Natural killer cell (primary cell): ENCODE results near the gene CPA3. TPM values are rescaled to one million over a fixed set of nuclear protein-coding genes. Genes with fewer than 3 reads are reported as not detected.

Experiments
- ATAC-seq, 3 donors: fragments of 150-1000 bp in 2 of 3; fragments of 200-7000 bp in 1 of 3; cut with Tn5 transposase; 1 replicate in 1 of 3; 2 replicates in 2 of 3; pipeline ENCODE4 v1.10.0; 2021; ENCODE audit warnings: mild to moderate bottlenecking in 2 of 3, moderate library complexity in 2 of 3
- DNase-seq, 2 donors: peaks; one replicate each; pipeline versions ENCODE4 v3.0.0 to v3.0.0-alpha.2; 2013 to 2021; ENCODE audit warnings: mixed read lengths in 1 of 2
- H3K27ac ChIP-seq: one replicate; pipeline ENCODE4 v1.5.1; 2013; ENCODE audit warnings: mild to moderate bottlenecking, low read length
- H3K27me3 ChIP-seq: one replicate; pipeline ENCODE4 v1.6.1; 2013; ENCODE audit warnings: low read length; ENCODE audit not compliant: control insufficient read depth, insufficient read depth
- H3K36me3 ChIP-seq: one replicate; pipeline ENCODE4 v1.6.1; 2013; ENCODE audit warnings: low read length; ENCODE audit not compliant: control insufficient read depth, insufficient read depth
- H3K4me1 ChIP-seq: one replicate; pipeline ENCODE4 v1.6.1; 2013; ENCODE audit warnings: low read length; ENCODE audit not compliant: control insufficient read depth, insufficient read depth
- H3K4me3 ChIP-seq: one replicate; pipeline ENCODE4 v1.5.1; 2013; ENCODE audit warnings: low read length
- H3K9me3 ChIP-seq: one replicate; pipeline ENCODE4 v1.6.1; 2013; ENCODE audit warnings: low read length; ENCODE audit not compliant: control insufficient read depth, insufficient read depth
- H3K27ac Mint-ChIP-seq, 2 donors: one replicate each; pipeline ENCODE4 v1.8.0; 2022; ENCODE audit warnings: mild to moderate bottlenecking in 2 of 2, mixed read lengths in 2 of 2, moderate library complexity in 1 of 2
- H3K27me3 Mint-ChIP-seq, 2 donors: one replicate each; pipeline ENCODE4 v1.8.0; 2022; ENCODE audit warnings: low read depth in 2 of 2, mixed read lengths in 2 of 2
- H3K36me3 Mint-ChIP-seq: one replicate; pipeline ENCODE4 v1.8.0; 2022; ENCODE audit warnings: mixed read lengths
- H3K4me1 Mint-ChIP-seq, 2 donors: one replicate each; pipeline ENCODE4 v1.8.0; 2022; ENCODE audit warnings: mixed read lengths in 2 of 2
- H3K4me3 Mint-ChIP-seq: one replicate; pipeline ENCODE4 v1.8.0; 2022; ENCODE audit warnings: mild to moderate bottlenecking, moderate library complexity, mixed read lengths
- H3K9me3 Mint-ChIP-seq, 2 donors: one replicate each; pipeline ENCODE4 v1.8.0; 2022; ENCODE audit warnings: mixed read lengths in 2 of 2
- WGBS: methylation state at CpG from one replicate; pipeline ENCODE4 v1.1.7; 2013; ENCODE audit warnings: missing lambda C conversion rate; ENCODE audit not compliant: insufficient coverage; 5-methylcytosine and 5-hydroxymethylcytosine counted together
- intact Hi-C: fragments of 100-400 bp; cut with micrococcal nuclease; formaldehyde crosslinking; loops from one replicate; pipeline ENCODE4 v1.14.2; 2022
- total RNA-seq, 4 donors: library from RNA; stranded (reverse); fragments of 120-200 nt in 1 of 4; gene quantifications; one replicate each; pipeline versions ENCODE4 v1.2.3 to v1.2.4, GENCODE V29; 2013 to 2022
- TF ChIP-seq, protein P1 (sequence below): fragments of 200-600 bp; IDR thresholded peaks from one replicate; pipeline ENCODE4 v1.8.0; 2022; ENCODE audit warnings: antibody characterized with exemption

Gene CPA3
- total RNA-seq, 3 donors from 2014 or later (not counting 1 experiment from before 2014, with no cell fraction given), result 1.1 to 59.7 TPM; not detected in 1

- intact Hi-C loops, result no loop called here
- no peak overlapping the region for H3K4me3 ChIP-seq
- TF ChIP-seq, protein P1, sequence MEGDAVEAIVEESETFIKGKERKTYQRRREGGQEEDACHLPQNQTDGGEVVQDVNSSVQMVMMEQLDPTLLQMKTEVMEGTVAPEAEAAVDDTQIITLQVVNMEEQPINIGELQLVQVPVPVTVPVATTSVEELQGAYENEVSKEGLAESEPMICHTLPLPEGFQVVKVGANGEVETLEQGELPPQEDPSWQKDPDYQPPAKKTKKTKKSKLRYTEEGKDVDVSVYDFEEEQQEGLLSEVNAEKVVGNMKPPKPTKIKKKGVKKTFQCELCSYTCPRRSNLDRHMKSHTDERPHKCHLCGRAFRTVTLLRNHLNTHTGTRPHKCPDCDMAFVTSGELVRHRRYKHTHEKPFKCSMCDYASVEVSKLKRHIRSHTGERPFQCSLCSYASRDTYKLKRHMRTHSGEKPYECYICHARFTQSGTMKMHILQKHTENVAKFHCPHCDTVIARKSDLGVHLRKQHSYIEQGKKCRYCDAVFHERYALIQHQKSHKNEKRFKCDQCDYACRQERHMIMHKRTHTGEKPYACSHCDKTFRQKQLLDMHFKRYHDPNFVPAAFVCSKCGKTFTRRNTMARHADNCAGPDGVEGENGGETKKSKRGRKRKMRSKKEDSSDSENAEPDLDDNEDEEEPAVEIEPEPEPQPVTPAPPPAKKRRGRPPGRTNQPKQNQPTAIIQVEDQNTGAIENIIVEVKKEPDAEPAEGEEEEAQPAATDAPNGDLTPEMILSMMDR, result no peak
- Mint-ChIP-seq H3K36me3 (no peaks in the 10 kb centered on the region), H3K4me3 (no peak overlapping the region), H3K27me3 (peaks cover 7 to 8% of the 10 kb centered on the region in 2 donors), H3K4me1 (no peaks in the 10 kb centered on the region), H3K27ac (no peak overlapping the region), H3K9me3 (no peaks in the 10 kb centered on the region)
- WGBS, result 83% methylated on average over 1 of the region's 1 CpG
- no peaks in the 10 kb centered on the region for H3K4me1 ChIP-seq
- H3K27me3 ChIP-seq, result no peaks in the 10 kb centered on the region
- H3K27ac ChIP-seq, result no peak overlapping the region
- no peaks in the 10 kb centered on the region for H3K9me3 ChIP-seq
- H3K36me3 ChIP-seq, result no peaks in the 10 kb centered on the region
- DNase-seq (no peak), ATAC-seq (no peak)
Measured at GRCh38 chr3:148914936-148915690, 50.0 kb downstream of the CPA3 start.

- no peaks in the 10 kb centered on the region for H3K27me3 ChIP-seq
- intact Hi-C loops, result no loop called here
- ATAC-seq (no peak), DNase-seq (no peak)
- no peak overlapping the region for H3K4me3 ChIP-seq
- H3K4me1 ChIP-seq, result no peaks in the 10 kb centered on the region
- no peaks in the 10 kb centered on the region for H3K36me3 ChIP-seq
- TF ChIP-seq, protein P1, result no peak
- H3K9me3 ChIP-seq, result no peaks in the 10 kb centered on the region
- Mint-ChIP-seq H3K4me3 (no peak overlapping the region), H3K9me3 (no peaks in the 10 kb centered on the region), H3K27me3 (peaks cover 8 to 9% of the 10 kb centered on the region in 2 donors), H3K36me3 (no peaks in the 10 kb centered on the region), H3K27ac (no peak overlapping the region), H3K4me1 (no peaks in the 10 kb centered on the region)
- H3K27ac ChIP-seq, result no peak overlapping the region
- WGBS, result 86% methylated on average over 2 of the region's 2 CpGs
Measured at GRCh38 chr3:148916132-148916531, 51.0 kb downstream of the CPA3 start.

DNA sequence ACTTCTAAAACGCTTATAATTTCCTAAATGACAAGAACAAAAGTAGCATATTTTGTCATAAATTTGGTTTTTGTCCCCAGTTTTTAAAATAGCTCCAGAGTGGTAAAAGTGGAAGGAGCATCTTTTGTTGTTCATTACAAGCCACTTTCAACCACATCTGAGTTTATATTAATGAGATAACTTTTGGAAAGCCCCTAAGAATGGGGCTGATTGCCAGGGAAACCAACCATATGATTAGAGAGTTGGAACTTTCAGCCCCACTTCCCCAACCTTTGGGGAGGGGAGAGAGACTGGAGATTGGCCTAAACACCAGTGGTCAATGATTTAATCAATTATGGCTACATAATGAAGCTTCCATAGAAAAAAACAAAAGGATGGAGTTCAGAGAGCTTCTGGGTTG lies 57.4 kb downstream of the CPA3 start:
- Histone ChIP-seq H3K4me3 (no peak overlapping the region), H3K27me3 (no peaks in the 10 kb centered on the region), H3K27ac (no peak overlapping the region), H3K36me3 (no peaks in the 10 kb centered on the region), H3K4me1 (no peaks in the 10 kb centered on the region), H3K9me3 (no peaks in the 10 kb centered on the region)
- no peak overlapping the region for H3K27ac Mint-ChIP-seq
- no peak for ATAC-seq
- no peak overlapping the region for H3K4me3 Mint-ChIP-seq
- H3K9me3 Mint-ChIP-seq, result no peaks in the 10 kb centered on the region
- no peaks in the 10 kb centered on the region for H3K36me3 Mint-ChIP-seq
- intact Hi-C loops, result no loop called here
- DNase-seq, result no peak
- H3K4me1 Mint-ChIP-seq, result no peaks in the 10 kb centered on the region
- H3K27me3 Mint-ChIP-seq, result peaks cover 8 to 29% of the 10 kb centered on the region in 2 donors
- no CpG with 5 or more reads among the region's 1 CpG for WGBS
- TF ChIP-seq, protein P1, result no peak

DNA sequence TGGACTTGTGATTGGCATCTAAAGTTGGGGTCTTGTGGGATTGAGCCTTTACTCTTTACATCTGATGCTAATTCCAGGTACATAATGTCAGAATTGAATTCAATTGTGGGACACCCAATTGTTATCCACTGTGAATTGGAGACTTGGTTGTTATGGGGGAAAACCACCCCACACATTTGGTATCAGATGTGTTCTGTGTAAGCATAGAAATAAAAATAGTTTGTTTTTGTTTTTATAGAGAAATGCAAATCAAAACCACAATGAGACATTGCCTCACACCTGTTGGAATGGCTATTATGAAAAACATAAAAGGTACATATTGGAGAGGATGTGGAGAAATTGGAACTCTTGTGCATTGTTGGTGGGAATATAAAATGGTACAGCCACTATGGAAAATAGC lies 58.5 kb downstream of the CPA3 start:
- Mint-ChIP-seq H3K4me1 (no peaks in the 10 kb centered on the region), H3K4me3 (no peak overlapping the region), H3K27me3 (peaks cover 8 to 38% of the 10 kb centered on the region in 2 donors), H3K36me3 (no peaks in the 10 kb centered on the region), H3K9me3 (no peaks in the 10 kb centered on the region), H3K27ac (no peak overlapping the region)
- H3K9me3 ChIP-seq, result no peaks in the 10 kb centered on the region
- ATAC-seq (no peak), DNase-seq (no peak)
- H3K4me1 ChIP-seq, result no peaks in the 10 kb centered on the region
- intact Hi-C loops, result no loop called here
- TF ChIP-seq, protein P1, result no peak
- no peak overlapping the region for H3K4me3 ChIP-seq
- no peaks in the 10 kb centered on the region for H3K36me3 ChIP-seq
- no peaks in the 10 kb centered on the region for H3K27me3 ChIP-seq
- no peak overlapping the region for H3K27ac ChIP-seq
